Activated CD4-positive, alpha-beta T cell treated with anti-CD3 and anti-CD28 coated beads, Interleukin-2, amount 50 U/mL, for 1 hour (primary cell): ENCODE data around the gene RCE1.
"Not testable (repeated sequence)": the region's sequence is repeated elsewhere in the genome, so short reads cannot be mapped to it uniquely, and the experiment has no call there.

Experiments
- DNase-seq: peaks from one replicate; pipeline ENCODE4 v3.0.0-alpha.2; 2020

Gene RCE1, protein sequence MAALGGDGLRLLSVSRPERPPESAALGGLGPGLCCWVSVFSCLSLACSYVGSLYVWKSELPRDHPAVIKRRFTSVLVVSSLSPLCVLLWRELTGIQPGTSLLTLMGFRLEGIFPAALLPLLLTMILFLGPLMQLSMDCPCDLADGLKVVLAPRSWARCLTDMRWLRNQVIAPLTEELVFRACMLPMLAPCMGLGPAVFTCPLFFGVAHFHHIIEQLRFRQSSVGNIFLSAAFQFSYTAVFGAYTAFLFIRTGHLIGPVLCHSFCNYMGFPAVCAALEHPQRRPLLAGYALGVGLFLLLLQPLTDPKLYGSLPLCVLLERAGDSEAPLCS

DNA sequence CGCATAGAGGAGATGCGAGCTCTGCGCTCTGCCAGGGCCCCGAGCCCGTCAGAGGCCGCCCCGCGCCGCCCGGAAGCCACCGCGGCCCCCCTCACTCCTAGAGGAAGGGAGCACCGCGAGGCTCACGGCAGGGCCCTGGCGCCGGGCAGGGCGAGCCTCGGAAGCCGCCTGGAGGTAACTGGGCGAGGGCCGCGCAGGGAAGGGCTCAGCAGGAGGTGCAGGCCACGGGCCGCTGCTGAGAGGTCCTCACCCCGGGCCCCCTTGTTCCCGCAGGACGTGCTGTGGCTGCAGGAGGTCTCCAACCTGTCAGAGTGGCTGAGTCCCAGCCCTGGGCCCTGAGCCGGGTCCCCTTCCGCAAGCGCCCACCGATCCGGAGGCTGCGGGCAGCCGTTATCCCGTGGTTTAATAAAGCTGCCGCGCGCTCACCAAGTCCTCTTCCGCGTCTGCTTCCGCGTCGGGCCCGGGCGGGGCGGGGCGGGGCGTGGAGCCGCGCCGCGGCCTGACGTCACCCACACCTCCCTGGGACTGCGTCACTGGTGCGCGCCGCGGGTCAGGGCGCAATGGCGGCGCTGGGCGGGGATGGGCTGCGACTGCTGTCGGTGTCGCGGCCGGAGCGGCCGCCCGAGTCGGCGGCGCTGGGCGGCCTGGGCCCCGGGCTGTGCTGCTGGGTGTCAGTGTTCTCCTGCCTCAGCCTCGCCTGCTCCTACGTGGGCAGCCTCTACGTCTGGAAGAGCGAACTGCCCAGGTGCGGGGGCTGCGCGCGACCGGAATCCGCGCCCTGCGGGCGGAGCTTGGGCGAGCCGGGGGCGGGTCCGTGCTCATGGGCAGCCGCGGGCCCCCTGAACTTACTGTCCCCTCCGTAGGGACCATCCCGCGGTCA, at the start of gene RCE1:
TSS of gene RCE1 (plus strand) at position 546 of the 880 bp plus-strand sequence. CDS start at position 561, 15 bp downstream.
- DNase-seq: peak; percentile 91

DNA sequence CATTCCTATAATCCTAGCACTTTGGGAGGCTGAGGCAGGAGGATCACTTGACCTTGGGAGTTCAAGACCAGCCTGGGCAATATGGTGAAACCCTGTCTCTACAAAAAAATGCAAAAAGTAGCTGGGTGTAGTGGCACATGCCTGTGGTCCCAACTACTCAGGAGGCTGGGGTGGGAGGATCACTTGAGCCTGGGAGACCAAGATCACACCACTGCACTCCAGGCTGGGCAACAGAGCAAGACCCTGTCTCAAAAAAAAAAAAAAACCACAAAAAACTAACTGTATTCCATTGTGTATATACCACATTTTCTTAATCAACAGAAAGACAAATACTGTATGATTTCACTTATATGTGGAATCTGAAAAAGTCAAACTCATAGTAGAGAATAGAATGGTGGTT, 43.4 kb upstream of the RCE1 start:
- DNase-seq: not testable (repeated sequence)

DNA sequence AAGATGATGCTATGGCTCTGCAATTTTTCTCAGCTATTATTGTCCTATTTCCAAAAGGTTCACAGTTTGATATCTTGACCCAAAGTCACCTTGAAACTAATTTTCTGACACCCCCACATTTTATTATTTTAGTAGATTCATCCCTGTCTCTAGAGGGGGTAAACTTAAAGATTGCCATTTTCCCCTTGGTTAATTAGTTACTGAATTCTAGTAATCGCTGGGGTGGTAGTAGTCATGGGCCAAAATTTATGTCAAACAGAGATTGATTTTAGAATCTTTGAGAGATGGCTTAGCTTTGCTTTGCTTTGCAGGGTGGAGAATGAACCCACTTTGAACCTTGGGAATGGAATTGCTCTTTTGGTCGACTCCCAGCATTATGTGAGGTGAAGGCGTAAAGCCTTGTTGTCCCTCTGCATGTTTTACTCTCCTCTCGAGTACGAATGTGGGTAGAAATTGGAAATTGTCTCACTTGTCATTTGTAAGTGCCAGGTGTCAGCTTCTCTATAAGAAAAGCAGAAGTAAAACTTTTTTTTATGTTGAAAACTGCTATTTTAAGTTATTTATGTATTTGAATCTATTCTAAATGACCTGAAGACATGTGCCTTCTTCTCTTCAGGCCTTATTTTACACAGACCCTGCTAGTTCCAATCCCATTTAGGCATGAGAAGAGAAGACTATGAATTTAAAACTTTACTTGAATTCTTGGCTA, 42.4 kb upstream of the RCE1 start:
- no peak for DNase-seq

DNA sequence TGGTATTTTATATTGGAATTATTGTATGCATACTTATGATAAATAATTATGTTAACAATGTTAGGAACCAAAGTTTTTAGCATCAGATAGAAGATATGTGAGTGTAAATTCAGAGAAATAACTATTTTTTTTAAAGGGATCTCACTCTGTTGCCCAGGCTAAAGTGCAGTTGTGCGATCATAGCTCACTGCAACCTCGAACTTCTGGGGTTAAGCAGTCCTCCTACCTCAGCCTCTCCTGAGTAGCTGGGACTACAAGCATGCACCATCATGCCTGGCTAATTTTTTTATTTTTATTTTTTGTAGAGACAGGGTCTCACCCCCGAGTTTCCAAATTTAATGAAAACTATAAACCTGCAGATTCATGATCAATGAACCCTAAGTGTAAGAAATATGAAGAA, 33.6 kb upstream of the RCE1 start:
- DNase-seq: no peak

DNA sequence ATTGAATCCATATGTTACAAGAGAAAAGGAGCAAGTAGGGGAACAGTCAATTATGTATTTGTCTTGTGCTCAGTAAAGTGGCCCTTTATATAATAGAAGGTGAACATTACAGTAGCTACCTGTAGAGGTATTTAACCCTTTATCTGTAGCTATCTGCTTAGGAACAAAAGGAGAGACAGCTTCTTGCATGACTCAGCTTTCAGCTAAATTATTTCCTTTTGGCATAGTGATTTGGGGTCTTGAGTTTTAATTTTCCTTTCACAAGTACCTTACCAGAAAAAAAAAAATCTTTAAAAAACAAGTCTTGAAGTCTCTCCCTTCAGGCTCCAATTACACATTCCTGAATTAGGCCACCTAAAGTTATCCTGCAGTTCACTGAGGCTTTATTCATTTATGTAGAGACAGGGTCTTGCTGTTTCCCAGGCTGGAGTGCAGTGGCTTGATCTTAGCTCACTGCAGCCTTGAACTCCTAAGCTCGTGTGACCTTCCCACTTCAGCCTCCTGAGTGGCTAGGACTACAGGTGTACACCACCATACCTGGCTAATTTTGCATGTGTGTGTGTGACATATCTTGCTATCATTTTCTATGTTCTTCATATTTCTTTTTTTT, 32.6 kb upstream of the RCE1 start:
- no peak for DNase-seq

DNA sequence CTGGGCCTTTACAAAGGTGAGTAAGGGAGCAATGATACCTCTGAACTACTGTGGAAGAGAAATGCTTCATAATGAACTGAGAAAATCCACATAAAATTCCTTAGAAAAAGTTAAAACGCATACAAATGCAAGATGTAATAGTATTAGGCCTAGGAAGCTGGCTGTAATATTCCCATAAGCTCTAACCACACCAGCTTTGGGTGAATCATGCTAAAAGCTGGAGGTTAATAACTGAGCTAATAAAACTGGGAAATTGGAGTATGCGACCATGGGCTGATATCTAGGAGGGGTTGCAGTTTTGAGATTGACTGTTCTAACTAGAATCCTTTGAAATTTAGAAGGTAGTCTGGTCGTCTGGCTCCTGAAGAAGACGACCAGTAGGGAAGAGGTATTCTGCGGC, 28.6 kb upstream of the RCE1 start:
- no peak for DNase-seq

DNA sequence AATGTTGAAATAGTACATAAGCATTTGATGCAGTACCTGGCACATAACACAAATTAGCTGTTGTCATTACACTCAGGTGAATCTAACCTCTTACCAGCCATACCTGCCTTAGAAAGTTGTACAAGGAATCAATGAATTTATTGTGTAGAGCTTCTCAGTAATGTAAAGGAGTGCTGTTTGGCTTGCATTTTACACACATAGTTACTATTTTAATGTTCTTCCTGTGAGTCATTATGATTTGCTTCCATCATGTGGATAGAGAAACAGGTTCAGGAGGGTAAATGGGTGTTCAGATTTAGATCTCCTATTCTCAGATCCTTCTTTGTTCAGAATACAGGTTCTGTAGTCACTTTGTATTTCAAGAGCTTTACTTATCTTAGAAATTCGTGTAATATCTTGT, 27.6 kb upstream of the RCE1 start:
- no peak for DNase-seq

DNA sequence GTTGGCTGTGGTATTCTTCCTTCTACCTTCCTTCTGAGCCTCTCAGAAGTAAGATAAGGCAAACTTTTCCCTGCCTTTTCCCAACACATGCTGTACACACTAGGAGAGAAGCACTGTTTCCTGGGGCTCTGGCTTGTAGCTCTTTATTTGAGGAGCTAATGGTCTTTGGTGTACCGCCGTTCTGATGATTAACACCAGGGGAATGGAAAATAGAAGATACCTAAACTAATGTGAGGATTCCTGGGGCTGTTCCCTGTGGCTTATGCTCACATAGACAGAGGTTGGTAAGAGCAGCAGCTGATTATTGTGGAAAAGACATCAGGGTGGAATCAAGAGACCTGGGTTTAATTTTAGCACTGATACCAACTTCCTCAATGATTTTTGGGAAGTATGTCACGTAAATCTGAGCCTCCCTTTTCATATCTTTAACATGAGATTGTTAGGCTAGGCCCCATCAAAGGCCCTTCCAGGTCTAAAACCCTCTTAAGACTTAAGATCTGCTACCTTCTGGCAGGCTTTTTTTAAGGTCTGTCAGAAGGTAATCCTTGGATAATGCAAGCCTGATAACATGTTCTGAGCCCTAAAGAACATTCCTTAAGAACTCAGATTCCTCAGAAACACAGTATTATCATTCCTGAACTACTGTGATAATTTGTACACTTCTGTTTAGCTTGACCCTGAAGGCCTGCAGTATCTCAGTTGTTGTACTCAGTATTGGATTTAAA, 24.8 kb upstream of the RCE1 start:
- DNase-seq: no peak

DNA sequence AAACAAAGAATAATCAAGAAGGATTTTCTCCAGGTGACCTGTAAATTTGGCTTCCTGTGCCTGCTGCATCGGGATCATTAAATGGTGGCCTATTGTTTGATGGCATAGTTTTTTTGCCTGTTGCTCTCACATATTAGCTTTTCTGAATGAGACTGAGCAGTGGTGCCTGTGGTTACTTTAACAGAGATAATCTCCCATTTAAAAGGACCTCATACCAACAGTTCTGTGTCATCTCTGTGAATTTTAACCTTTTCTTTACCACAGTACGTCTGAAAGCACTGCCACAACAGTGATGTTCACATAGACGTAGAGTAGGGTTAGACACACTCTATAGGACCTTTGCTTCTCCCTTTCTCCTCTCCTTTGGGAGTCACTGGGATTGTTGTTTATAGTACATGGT, 22.9 kb upstream of the RCE1 start:
- no peak for DNase-seq

DNA sequence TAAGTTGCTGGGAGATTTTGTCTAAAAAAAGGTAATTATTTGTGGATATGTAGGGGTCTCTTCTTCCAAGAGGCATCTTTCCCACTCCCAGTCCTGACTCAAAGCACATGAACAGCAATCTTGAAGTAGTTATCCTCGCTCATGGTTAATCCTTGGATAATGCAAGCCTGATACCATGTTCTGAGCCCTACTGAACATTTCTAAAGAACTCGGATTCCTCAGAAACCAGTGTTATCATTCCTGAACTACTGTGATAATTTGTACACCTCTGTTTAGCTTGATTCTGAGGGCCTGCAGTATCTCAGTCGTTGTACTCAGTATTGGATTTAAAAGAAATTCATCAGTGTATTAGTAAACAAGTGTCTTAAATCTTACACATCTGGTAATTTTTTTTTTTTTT, 22.3 kb upstream of the RCE1 start:
- no peak for DNase-seq

DNA sequence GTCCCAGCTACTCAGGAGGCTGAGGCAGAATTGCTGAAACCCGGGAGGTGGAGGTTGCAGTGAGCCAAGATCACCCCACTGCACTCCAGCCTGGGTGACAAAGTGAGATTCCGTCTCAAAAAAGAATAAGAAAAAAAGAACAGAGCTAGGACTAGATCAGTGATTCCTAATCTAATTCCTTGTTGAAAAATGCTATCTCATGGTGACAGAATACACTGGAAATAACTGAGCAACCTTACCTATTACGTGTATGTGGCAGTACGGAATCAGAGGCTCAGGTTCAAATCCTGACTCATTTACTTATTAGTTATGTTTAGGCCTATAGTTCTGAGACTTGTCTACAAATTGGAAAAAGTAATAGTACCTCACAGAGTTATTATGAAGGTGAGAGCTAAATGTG, 19.5 kb upstream of the RCE1 start:
- no peak for DNase-seq

DNA sequence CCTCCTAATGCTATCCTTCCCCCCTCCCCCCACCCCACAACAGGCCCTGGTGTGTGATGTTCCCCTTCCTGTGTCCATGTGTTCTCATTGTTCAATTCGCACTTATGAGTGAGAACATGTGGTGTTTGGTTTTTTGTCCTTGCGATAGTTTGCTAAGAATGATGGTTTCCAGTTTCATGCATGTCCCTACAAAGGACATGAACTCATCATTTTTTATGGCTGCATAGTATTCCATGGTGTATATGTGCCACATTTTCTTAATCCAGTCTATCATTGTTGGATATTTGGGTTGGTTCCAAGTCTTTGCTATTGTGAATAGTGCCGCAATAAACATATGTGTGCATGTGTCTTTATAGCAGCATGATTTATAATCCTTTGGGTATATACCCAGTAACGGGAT, 18.7 kb upstream of the RCE1 start:
- not testable (repeated sequence) for DNase-seq

DNA sequence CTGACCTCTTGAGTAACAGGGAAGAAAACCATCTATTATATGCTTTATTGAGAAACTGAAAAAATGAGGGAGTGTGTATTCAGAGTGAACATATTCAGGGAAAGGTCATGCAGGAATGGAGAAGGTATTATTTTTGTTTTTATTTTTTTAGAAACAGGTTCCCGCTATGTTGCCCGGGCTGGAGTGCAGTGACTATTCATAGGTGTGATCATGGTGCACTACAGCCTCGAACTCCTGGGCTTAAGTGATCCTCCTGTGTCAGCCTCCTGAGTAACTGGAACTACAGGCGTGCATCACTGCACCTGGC, 8.7 kb upstream of the RCE1 start:
- no peak for DNase-seq

DNA sequence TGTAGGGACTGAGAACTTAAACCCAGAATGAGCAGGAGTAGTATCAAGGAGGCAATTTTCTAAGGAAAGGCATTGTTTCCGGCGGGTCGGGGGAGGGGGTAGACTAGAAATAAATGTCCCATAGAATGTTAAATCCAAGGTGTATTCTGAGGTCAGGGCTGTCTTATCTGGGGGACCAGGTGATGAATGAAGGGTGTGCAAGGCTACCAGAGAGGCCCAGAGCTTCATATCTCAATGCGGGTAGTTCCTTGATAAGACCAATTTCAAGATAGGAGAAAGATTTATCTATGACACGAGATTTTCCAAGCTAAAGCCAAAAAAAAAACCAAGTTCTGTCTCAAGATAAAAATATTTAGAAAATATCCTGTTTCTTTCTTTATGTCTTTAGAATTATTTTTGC, 8.3 kb upstream of the RCE1 start:
- DNase-seq: no peak

DNA sequence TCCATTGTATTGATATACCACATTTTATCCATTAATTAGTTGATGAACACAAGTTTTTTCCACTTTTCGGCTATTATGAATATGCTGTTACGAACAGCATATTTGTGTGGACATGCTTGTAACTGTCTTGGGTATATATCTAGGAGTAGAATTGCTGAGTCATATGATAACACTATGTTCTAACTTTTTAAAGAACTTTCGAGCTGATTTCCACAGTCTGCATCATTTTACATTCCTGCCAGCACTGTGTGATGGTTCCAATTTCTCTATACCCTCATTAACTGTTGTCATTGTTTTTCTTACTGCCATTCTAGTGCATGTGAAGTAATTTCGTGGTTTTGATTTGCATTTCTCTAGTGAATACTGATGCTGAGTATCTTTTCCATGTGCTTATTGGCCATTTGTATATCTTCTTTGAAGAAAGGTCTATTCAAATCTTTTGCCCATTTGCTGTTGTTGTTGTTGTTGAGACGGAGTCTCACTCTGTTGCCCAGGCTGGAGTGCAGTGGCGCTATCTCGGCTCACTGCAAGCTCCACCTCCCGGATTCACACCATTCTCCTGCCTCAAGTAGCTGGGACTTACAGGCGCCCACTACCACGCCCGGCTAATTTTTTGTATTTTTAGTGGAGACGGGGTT, 7.4 kb upstream of the RCE1 start:
- no peak for DNase-seq

DNA sequence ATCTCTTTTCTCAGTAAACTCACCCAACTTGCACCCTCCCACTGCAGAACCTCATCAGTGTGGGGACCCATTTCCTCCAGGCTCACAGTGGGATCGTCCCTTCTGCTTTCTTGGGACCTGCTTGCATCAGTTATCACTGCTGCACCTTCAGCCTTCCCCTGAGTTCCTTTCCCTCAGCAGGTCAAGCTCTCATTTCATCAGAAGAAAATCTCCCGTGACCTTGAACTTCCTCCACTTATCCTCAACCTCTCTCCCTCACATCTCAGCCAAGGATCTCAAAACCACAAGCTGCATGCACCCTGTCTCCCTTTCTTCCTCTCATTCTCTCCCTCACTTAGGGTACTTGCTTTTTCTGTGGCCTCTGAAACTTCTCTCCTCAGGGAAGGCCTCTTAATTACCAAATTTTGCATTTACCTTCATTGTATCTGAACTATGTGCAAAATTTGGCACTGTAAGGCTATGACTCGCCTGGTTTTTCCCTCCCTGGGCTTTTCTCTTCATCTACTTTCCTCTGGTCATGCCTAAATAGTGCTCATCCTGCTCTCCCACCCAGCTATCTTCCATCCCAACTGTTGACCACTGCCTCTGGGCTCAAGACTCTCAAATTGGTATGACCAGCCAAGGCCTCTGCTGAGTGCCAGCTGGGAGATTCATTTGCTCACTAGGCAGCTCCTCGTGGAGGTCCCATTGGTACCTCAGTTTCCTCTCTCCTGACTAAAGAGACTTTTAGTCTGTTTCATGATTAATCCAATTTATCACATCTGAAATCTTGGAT, 2.7 kb upstream of the RCE1 start:
- DNase-seq: no peak

DNA sequence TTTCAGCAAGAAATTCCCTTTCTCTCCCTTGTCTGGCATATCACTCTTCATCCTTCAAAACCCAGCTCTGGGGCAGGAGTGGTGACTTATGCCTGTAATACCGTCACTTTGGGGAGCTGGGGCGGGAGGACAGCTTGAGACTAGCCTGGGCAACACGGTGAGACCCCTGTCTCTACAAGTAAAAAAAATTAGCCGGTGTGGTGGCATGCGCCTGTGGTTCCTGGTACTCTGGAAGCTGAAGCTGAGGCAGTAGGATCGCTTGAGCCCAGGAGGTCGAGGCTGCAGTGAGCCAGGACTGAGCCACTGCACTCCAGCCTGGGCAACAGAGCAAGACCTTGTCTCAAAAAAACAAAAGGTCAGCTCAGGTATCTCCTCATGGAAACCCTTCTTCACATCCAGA, 1.4 kb upstream of the RCE1 start:
- no peak for DNase-seq

DNA sequence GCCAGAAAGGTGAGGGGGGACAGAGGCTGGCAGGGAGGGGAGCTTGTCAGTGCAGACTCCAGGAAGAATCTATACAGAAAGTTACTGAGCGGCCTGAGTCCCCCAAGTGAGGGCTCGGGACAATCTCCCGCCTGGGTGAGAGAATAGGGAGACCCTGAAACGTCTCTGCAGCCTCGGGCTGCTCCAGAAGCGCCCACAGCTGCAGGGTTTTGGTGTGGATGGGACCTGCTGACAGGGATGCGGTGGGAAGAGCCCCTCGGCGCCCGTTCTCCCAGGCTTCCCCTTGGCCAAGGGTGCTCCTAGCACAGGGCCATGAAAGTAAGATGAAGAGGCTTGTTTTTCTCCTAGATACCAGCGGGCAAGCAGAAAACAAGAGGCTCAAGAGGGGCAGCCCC, 743 bp upstream of the RCE1 start:
- no peak for DNase-seq

DNA sequence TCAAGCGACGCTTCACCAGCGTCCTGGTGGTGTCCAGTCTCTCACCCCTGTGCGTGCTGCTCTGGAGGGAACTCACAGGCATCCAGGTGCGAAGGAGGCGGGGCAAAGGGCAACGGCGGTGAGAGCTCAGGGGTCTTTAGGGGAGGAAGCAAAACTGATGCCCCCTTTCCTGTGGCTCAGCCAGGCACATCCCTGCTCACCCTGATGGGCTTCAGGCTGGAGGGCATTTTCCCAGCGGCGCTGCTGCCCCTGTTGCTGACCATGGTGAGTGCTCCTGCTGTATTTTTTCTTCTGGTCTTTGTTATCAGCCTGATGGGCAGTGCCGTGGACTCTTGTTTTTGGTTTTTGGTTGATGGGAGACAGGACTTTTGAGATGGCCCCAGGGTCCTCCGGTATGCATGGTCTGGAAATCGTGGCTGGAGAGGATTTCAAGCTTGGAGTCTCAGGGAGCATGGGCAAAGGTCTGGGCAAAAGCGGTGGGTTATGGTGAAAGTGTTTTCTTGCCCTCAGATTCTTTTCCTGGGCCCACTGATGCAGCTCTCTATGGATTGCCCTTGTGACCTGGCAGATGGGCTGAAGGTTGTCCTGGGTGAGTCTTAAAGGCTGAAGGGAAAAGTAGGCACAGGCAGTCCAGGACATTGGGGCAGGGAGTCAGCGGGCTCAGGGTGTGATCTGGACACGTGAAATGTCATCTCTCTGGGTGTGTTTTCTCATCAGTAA, 695 bp downstream of the RCE1 start:
- DNase-seq: no peak

DNA sequence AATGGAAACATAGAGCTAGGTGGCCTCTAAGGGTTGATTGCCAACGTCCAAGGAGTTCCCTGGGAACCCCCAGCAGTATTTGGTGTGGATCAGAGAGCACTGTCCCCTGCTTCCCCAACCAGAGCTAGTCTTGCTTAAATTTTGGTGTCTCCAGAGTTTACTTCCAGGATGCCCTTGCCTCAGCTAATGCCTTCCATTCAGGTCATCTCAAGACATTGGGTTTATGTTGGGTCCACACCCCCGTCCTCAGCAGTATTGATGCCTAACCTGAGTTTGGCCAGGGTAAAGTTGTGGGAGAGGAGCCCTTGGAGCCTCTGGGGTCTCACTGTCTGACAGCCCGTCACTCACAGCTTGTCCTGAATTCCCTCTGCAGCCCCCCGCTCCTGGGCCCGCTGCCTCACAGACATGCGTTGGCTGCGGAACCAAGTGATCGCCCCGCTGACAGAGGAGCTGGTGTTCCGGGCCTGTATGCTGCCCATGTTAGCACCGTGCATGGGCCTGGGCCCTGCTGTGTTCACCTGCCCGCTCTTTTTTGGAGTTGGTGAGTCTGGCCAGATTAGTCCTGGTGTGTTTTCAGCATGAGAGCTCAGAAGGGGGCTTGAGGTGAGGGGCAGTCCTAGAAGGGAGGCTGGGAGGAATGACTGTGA, 1.4 kb downstream of the RCE1 start:
- no peak for DNase-seq
